GM20000 (cell line): Measurements from ENCODE around the gene HYDIN.

Source experiments
- DNase-seq: peaks from one replicate; pipeline ENCODE4 v3.0.0; 2012; ENCODE audit warnings: low spot score
- CTCF ChIP-seq: IDR thresholded peaks from 2 replicates; pipeline ENCODE4 v1.5.1; 2012; ENCODE audit warnings: mild to moderate bottlenecking, control low read depth; ENCODE audit errors: extremely low read depth, missing control alignments

Gene HYDIN

GRCh38 chr16:70800781-70801480 lies 429.6 kb downstream of the HYDIN start, which contains the start of gene VAC14:
VAC14 (minus strand) TSS chr16:70801158; CDS start chr16:70800900, 258 bp downstream.
- no peak for TF ChIP-seq CTCF
- DNase-seq = peak; percentile 98

GRCh38 chr16:70800311-70800710 lies 430.2 kb downstream of the HYDIN start:
- DNase-seq = no peak
- no peak for TF ChIP-seq CTCF

GRCh38 chr16:70796301-70796700 lies 434.2 kb downstream of the HYDIN start:
- TF ChIP-seq CTCF = no peak
- DNase-seq = no peak

- TF ChIP-seq CTCF = no peak
- no peak for DNase-seq
Observed at GRCh38 chr16:70795296-70795912, 435.1 kb downstream of the HYDIN start.

- DNase-seq = no peak
- TF ChIP-seq CTCF = no peak
Observed at GRCh38 chr16:70793851-70794502, 436.5 kb downstream of the HYDIN start.

GRCh38 chr16:70790815-70791214 lies 439.7 kb downstream of the HYDIN start:
- TF ChIP-seq CTCF = no peak
- DNase-seq = no peak
